GF-D8 (cell line): ENCODE measurements around the gene MCM6.

ENCODE experiments used
- DNase-seq: peaks from one replicate; lab custom pipeline; 2025; lab: John Stamatoyannopoulos, UW

The MCM6 gene

GRCh38 chr2:135863233-135863632 lies 13.0 kb downstream of the MCM6 start:
- no peak for DNase-seq

- DNase-seq: no peak
Measured at GRCh38 chr2:135862718-135863117, 13.5 kb downstream of the MCM6 start.

- DNase-seq: no peak
Measured at GRCh38 chr2:135853401-135853800, 22.8 kb downstream of the MCM6 start.

- no peak for DNase-seq
Measured at GRCh38 chr2:135851858-135852257, 24.4 kb downstream of the MCM6 start.

- no peak for DNase-seq
Measured at GRCh38 chr2:135850892-135851668, 25.2 kb downstream of the MCM6 start.

- no peak for DNase-seq
Measured at GRCh38 chr2:135849087-135849486, 27.2 kb downstream of the MCM6 start.

GRCh38 chr2:135845997-135846396 lies 30.2 kb downstream of the MCM6 start:
- DNase-seq: no peak

GRCh38 chr2:135845257-135845656 lies 31.0 kb downstream of the MCM6 start:
- DNase-seq: no peak

- no peak for DNase-seq
Measured at GRCh38 chr2:135844301-135844895, 31.8 kb downstream of the MCM6 start.

GRCh38 chr2:135843671-135844070 lies 32.6 kb downstream of the MCM6 start:
- no peak for DNase-seq

- DNase-seq: no peak
Measured at GRCh38 chr2:135840601-135841000, 35.6 kb downstream of the MCM6 start.

GRCh38 chr2:135839713-135840112 lies 36.5 kb downstream of the MCM6 start:
- DNase-seq: no peak

- no peak for DNase-seq
Measured at GRCh38 chr2:135838502-135838901, 37.7 kb downstream of the MCM6 start.

- DNase-seq: no peak
Measured at GRCh38 chr2:135836596-135837270, 39.5 kb downstream of the MCM6 start, which contains the start of gene LCT. Gene LCT, minus strand, starts transcription at chr2:135837184. Its CDS starts 15 bp downstream, at chr2:135837169.

- DNase-seq: no peak
Measured at GRCh38 chr2:135832891-135833290, 43.4 kb downstream of the MCM6 start.

GRCh38 chr2:135831180-135831812 lies 44.9 kb downstream of the MCM6 start:
- no peak for DNase-seq

- DNase-seq: no peak
Measured at GRCh38 chr2:135829378-135830135, 46.7 kb downstream of the MCM6 start.

GRCh38 chr2:135826544-135826943 lies 49.7 kb downstream of the MCM6 start:
- no peak for DNase-seq

- DNase-seq: no peak
Measured at GRCh38 chr2:135825550-135826176, 50.6 kb downstream of the MCM6 start.

GRCh38 chr2:135825131-135825530 lies 51.1 kb downstream of the MCM6 start:
- DNase-seq: no peak

- DNase-seq: no peak
Measured at GRCh38 chr2:135822855-135823254, 53.4 kb downstream of the MCM6 start.
